HEK293T (cell line): ENCODE data around the gene SCAP.

Source experiments
- CTCF ChIA-PET: fragments of 350-600 bp; formaldehyde crosslinking; extraction: SDS; loops from one replicate; lab custom pipeline; 2021; ENCODE audit warnings: antibody characterized with exemption, inconsistent platforms; lab: Yijun Ruan, JAX
- POLR2A ChIA-PET: fragments of 350-600 bp; formaldehyde crosslinking; extraction: SDS; loops from one replicate; lab custom pipeline; 2020; ENCODE audit warnings: antibody characterized with exemption, inconsistent platforms; lab: Yijun Ruan, JAX
- DNase-seq: peaks from one replicate; pipeline ENCODE4 v3.0.0; 2012; ENCODE audit warnings: mixed read lengths; ENCODE audit errors: extremely low spot score
- ARNT ChIP-seq: fragments of 450-650 bp; IDR thresholded peaks from 2 replicates; pipeline ENCODE4 v1.6.1; 2017; ENCODE audit warnings: mild to moderate bottlenecking
- BHLHE40 ChIP-seq: fragments of 450-650 bp; IDR thresholded peaks from 2 replicates; pipeline ENCODE4 v1.6.1; 2016; ENCODE audit warnings: mild to moderate bottlenecking, moderate library complexity, borderline replicate concordance
- CTBP1 ChIP-seq: fragments of 450-650 bp; IDR thresholded peaks from 2 replicates; pipeline ENCODE4 v1.6.1; 2016; ENCODE audit warnings: borderline replicate concordance
- ELF4 ChIP-seq: fragments of 450-650 bp; IDR thresholded peaks from 2 replicates; pipeline ENCODE4 v1.6.1; 2017; ENCODE audit warnings: antibody characterized with exemption
- FOXA1 ChIP-seq: fragments of 450-650 bp; IDR thresholded peaks from 2 replicates; pipeline ENCODE4 v1.6.1; 2016; ENCODE audit warnings: mild to moderate bottlenecking
- FOXK2 ChIP-seq: fragments of 450-650 bp; IDR thresholded peaks from 2 replicates; pipeline ENCODE4 v1.6.1; 2016; ENCODE audit warnings: mild to moderate bottlenecking
- FOXM1 ChIP-seq: fragments of 450-650 bp; IDR thresholded peaks from 2 replicates; pipeline ENCODE4 v1.6.1; 2017; ENCODE audit warnings: mild to moderate bottlenecking, borderline replicate concordance
- HDGF ChIP-seq: fragments of 450-650 bp; IDR thresholded peaks from 2 replicates; pipeline ENCODE4 v1.6.1; 2017; ENCODE audit warnings: antibody characterized with exemption, borderline replicate concordance
- L3MBTL2 ChIP-seq: fragments of 450-650 bp; conservative IDR thresholded peaks from 2 replicates; pipeline ENCODE4 v1.6.1; 2016; ENCODE audit warnings: mild to moderate bottlenecking
- LEF1 ChIP-seq: fragments of 450-650 bp; IDR thresholded peaks from 2 replicates; pipeline ENCODE4 v1.6.1; 2017; ENCODE audit warnings: mild to moderate bottlenecking, borderline replicate concordance
- NFRKB ChIP-seq: fragments of 450-650 bp; IDR thresholded peaks from 2 replicates; pipeline ENCODE4 v1.6.1; 2016; ENCODE audit warnings: mild to moderate bottlenecking, moderate library complexity
- PKNOX1 ChIP-seq: fragments of 450-650 bp; IDR thresholded peaks from 2 replicates; pipeline ENCODE4 v1.6.1; 2016
- SP1 ChIP-seq: fragments of 450-650 bp; IDR thresholded peaks from 2 replicates; pipeline ENCODE4 v1.6.1; 2017
- SUZ12 ChIP-seq: fragments of 450-650 bp; IDR thresholded peaks from 2 replicates; pipeline ENCODE4 v1.6.1; 2016; ENCODE audit warnings: mild to moderate bottlenecking
- TARDBP ChIP-seq: fragments of 450-650 bp; IDR thresholded peaks from 2 replicates; pipeline ENCODE4 v1.6.1; 2016
- ZNF384 ChIP-seq: fragments of 450-650 bp; IDR thresholded peaks from 2 replicates; pipeline ENCODE4 v1.6.1; 2016

Gene SCAP

GRCh38 chr3:47410801-47411646 is 64.7 kb downstream of the SCAP start:
- CTCF ChIA-PET, result no interaction called here
- TF ChIP-seq L3MBTL2, result no peak
- TF ChIP-seq SUZ12, result no peak
- no peak for TF ChIP-seq ELF4
- TF ChIP-seq SP1, result no peak
- no peak for TF ChIP-seq NFRKB
- no peak for TF ChIP-seq ARNT
- no peak for TF ChIP-seq FOXK2
- TF ChIP-seq LEF1, result no peak
- no peak for TF ChIP-seq FOXA1
- no peak for TF ChIP-seq FOXM1
- TF ChIP-seq ZNF384, result no peak
- TF ChIP-seq HDGF, result no peak
- TF ChIP-seq TARDBP, result no peak
- TF ChIP-seq BHLHE40, result no peak
- no peak for TF ChIP-seq PKNOX1
- no peak for TF ChIP-seq CTBP1
- POLR2A ChIA-PET, result no interaction called here
- no peak for DNase-seq

- ChIA-PET POLR2A (no interaction called here), CTCF (no interaction called here)
- no peak for DNase-seq
- TF ChIP-seq ELF4 (no peak), HDGF (no peak), ARNT (no peak), FOXK2 (no peak), TARDBP (no peak), CTBP1 (no peak), LEF1 (no peak), L3MBTL2 (no peak), FOXM1 (no peak), SUZ12 (no peak), SP1 (no peak), PKNOX1 (no peak), FOXA1 (no peak), BHLHE40 (no peak), ZNF384 (no peak), NFRKB (no peak)
Observed at GRCh38 chr3:47410417-47410720, 65.4 kb downstream of the SCAP start.

- CTCF ChIA-PET, result no interaction called here
Observed at GRCh38 chr3:47409688-47410416, 65.9 kb downstream of the SCAP start.

GRCh38 chr3:47409284-47409683 is 66.5 kb downstream of the SCAP start:
- ChIA-PET CTCF (interaction anchor here (0.6 kb wide), 1 partner anchor 1360 kb away, joined by 4 read pairs; no protein-coding TSS in a partner anchor), POLR2A (interaction anchor here (0.9 kb wide), 1 partner anchor 14 kb away, joined by 3 read pairs; no protein-coding TSS in a partner anchor)
- TF ChIP-seq SUZ12, result no peak
- no peak for TF ChIP-seq L3MBTL2
- no peak for TF ChIP-seq FOXA1
- TF ChIP-seq ELF4, result no peak
- no peak for TF ChIP-seq FOXM1
- TF ChIP-seq LEF1, result no peak
- TF ChIP-seq FOXK2, result no peak
- no peak for TF ChIP-seq ZNF384
- TF ChIP-seq TARDBP, result no peak
- no peak for TF ChIP-seq BHLHE40
- no peak for TF ChIP-seq ARNT
- no peak for TF ChIP-seq PKNOX1
- TF ChIP-seq CTBP1, result no peak
- TF ChIP-seq NFRKB, result no peak
- TF ChIP-seq HDGF, result no peak
- DNase-seq, result no peak

More at GRCh38 chr3:47409688-47410416, 65.9 kb downstream of the SCAP start:
- no peak for DNase-seq
- POLR2A ChIA-PET, result interaction anchor here (0.9 kb wide), 1 partner anchor 15 kb away, joined by 3 read pairs; no protein-coding TSS in a partner anchor
- no peak for TF ChIP-seq BHLHE40
- no peak for TF ChIP-seq FOXK2
- no peak for TF ChIP-seq SP1

GRCh38 chr3:47408839-47409229 is 66.9 kb downstream of the SCAP start:
- DNase-seq, result no peak
- ChIA-PET CTCF (interaction anchor here (0.6 kb wide), 1 partner anchor 1360 kb away, joined by 4 read pairs; no protein-coding TSS in a partner anchor), POLR2A (interaction anchor here (0.9 kb wide), 1 partner anchor 14 kb away, joined by 3 read pairs; no protein-coding TSS in a partner anchor)
- TF ChIP-seq L3MBTL2 (no peak), NFRKB (no peak), SUZ12 (no peak), LEF1 (no peak), FOXA1 (no peak), ARNT (no peak), BHLHE40 (no peak), HDGF (no peak), PKNOX1 (no peak), FOXM1 (no peak), ELF4 (no peak), CTBP1 (no peak), ZNF384 (no peak), TARDBP (no peak), FOXK2 (no peak), SP1 (no peak)
